K562 (cell line): ENCODE measurements around the gene DENND10. TPM values are rescaled to one million over a fixed set of nuclear protein-coding genes. Genes with fewer than 3 reads are reported as not detected.

Experiments
- BHLHE40 ChIP-seq: IDR thresholded peaks from 2 replicates; pipeline ENCODE4 v1.6.1; 2011; ENCODE audit warnings: low read length, improper control_type of control experiment
- FOSL1 ChIP-seq: fragments of 200-800 bp; sonication (Bioruptor generic); conservative IDR thresholded peaks from 2 replicates; pipeline ENCODE4 v1.6.1; 2016; ENCODE audit warnings: missing genetic modification characterization, missing compliant biosample characterization
- HES1 ChIP-seq: fragments of 450-650 bp; IDR thresholded peaks from 2 replicates; pipeline ENCODE4 v1.6.1; 2016; ENCODE audit warnings: low read depth, mild to moderate bottlenecking, moderate library complexity
- HNRNPUL1 ChIP-seq: fragments of 200-400 bp; formaldehyde crosslinking; IDR thresholded peaks from 2 replicates; pipeline ENCODE4 v1.6.1; 2017; ENCODE audit warnings: low read length
- MXI1 ChIP-seq: IDR thresholded peaks from 2 replicates; pipeline ENCODE4 v1.6.1; 2011; ENCODE audit warnings: low read depth, mild to moderate bottlenecking, improper control_type of control experiment, low read length
- POLR2AphosphoS5 ChIP-seq: IDR thresholded peaks from 2 replicates; pipeline ENCODE4 v1.6.1; 2011; ENCODE audit warnings: mild to moderate bottlenecking, low read depth, low read length, moderate library complexity; ENCODE audit not compliant: control insufficient read depth, insufficient read depth
- STAG1 ChIP-seq: sonication (generic); formaldehyde crosslinking; IDR thresholded peaks from 2 replicates; pipeline ENCODE4 v1.5.0; 2020; ENCODE audit warnings: missing genetic modification reagents, borderline replicate concordance
- YY1 ChIP-seq, 3 experiments: IDR thresholded peaks; 2 replicates each; pipeline ENCODE4 v1.6.1; 2011; ENCODE audit warnings: low read length in 2 of 3, mild to moderate bottlenecking in 2 of 3, moderate library complexity in 2 of 3, borderline replicate concordance in 1 of 3, control low read depth in 1 of 3, low read depth in 1 of 3; ENCODE audit not compliant: insufficient read depth in 3 of 3, insufficient replicate concordance in 2 of 3, control insufficient read depth in 1 of 3, insufficient read length in 1 of 3; ENCODE audit errors: extremely low read depth in 1 of 3
- ZBTB43 ChIP-seq: sonication (generic); formaldehyde crosslinking; IDR thresholded peaks from 2 replicates; pipeline ENCODE4 v1.8.0; 2023; ENCODE audit warnings: mild to moderate bottlenecking, missing genetic modification reagents
- ZFP36 ChIP-seq: fragments of 150-350 bp; IDR thresholded peaks from 2 replicates; pipeline ENCODE4 v1.6.1; 2018; ENCODE audit warnings: low read length, low read depth; ENCODE audit not compliant: partially characterized antibody
- ZNF197 ChIP-seq: fragments of 200-800 bp; sonication (Bioruptor generic); IDR thresholded peaks from 2 replicates; pipeline ENCODE4 v1.6.1; 2016; ENCODE audit warnings: low read depth, missing genetic modification characterization, missing compliant biosample characterization
- polyA plus RNA-seq, 8 experiments: library from polyadenylated mRNA; depleted of rRNA in 4 of 8; stranded (reverse) in 5 of 8; unstranded in 3 of 8; fragments of >200 nt; fragmentation: Nextera tagmentation in 2 of 8; fragmentation: Illumina TruSeq in 1 of 8; extraction: Ambion mirVana in 2 of 8; extraction: Trizol in 1 of 8; gene quantifications; 2 replicates each; pipeline versions ENCODE4 v1.2.1 to v1.2.3, GENCODE V29; 2011 to 2014; ENCODE audit warnings: inconsistent platforms in 1 of 8, missing spikeins in 1 of 8
- total RNA-seq, 7 experiments: library from RNA; depleted of rRNA in 6 of 7; stranded (reverse); fragments of >200 nt in 6 of 7; fragmentation: Illumina TruSeq in 2 of 7; extraction: Trizol in 2 of 7; gene quantifications; 2 replicates each; pipeline versions ENCODE4 v1.2.1 to v1.2.3, GENCODE V29; 2011 to 2021; ENCODE audit warnings: low replicate concordance in 1 of 7
- TF ChIP-seq, protein P1 (sequence below), 2 experiments: fragments of 450-650 bp; formaldehyde crosslinking in 1 of 2; IDR thresholded peaks; 2 replicates each; pipeline versions ENCODE4 v1.4.0 to v1.6.1; 2014 to 2020; ENCODE audit warnings: mild to moderate bottlenecking in 2 of 2, borderline replicate concordance in 1 of 2, low read depth in 1 of 2
- TF ChIP-seq, protein P2 (sequence below): fragments of 250-450 bp; sonication (Bioruptor Pico); IDR thresholded peaks from 2 replicates; pipeline ENCODE4 v1.5.0; 2021; ENCODE audit warnings: mild to moderate bottlenecking, borderline replicate concordance

The DENND10 gene
- total and polyA plus RNA-seq, 9 of the 15 experiments (the other 6 are each of a cell fraction or from before 2014, with no cell fraction given): 9.4 to 20.0 (median 12.5) TPM

DNA sequence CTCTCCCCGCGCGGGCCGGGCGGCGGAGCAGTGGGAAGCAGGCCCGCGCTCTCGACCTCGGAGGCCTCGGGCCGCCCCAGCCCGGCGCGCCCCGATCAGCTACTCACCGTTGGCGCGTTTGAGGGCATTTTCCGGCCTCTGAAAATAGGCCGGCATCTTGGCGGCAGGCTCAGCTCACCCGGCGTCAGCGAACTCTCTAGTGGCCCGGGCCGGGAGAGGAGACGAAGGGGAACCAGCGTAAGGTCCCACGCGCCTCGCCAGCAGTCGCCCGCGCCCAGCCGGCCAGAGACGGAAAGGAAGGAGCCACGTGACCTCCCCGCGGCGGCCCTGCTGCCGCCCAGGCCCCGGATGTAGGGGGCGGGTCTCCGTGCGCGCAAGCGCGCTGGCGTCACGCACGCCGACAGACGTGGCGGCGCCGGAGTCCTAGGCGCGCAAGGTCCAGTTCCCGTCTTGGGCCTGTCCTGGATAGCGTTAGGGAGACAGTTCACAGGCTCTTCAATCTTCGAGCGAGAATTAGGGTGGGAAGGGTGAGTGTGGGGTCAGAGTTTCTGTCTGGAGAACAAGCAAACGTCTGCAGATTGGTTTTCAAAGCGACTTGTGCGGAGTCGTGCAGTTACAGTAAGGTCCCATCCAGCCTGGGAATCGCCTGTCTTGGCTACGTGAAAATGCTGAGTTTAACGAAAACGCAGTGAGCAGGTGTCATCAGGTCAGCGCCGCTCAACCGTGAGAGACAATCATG lies 23.2 kb upstream of the DENND10 start, which contains the start of gene EIF3A (continued):
- TF ChIP-seq, protein P1, sequence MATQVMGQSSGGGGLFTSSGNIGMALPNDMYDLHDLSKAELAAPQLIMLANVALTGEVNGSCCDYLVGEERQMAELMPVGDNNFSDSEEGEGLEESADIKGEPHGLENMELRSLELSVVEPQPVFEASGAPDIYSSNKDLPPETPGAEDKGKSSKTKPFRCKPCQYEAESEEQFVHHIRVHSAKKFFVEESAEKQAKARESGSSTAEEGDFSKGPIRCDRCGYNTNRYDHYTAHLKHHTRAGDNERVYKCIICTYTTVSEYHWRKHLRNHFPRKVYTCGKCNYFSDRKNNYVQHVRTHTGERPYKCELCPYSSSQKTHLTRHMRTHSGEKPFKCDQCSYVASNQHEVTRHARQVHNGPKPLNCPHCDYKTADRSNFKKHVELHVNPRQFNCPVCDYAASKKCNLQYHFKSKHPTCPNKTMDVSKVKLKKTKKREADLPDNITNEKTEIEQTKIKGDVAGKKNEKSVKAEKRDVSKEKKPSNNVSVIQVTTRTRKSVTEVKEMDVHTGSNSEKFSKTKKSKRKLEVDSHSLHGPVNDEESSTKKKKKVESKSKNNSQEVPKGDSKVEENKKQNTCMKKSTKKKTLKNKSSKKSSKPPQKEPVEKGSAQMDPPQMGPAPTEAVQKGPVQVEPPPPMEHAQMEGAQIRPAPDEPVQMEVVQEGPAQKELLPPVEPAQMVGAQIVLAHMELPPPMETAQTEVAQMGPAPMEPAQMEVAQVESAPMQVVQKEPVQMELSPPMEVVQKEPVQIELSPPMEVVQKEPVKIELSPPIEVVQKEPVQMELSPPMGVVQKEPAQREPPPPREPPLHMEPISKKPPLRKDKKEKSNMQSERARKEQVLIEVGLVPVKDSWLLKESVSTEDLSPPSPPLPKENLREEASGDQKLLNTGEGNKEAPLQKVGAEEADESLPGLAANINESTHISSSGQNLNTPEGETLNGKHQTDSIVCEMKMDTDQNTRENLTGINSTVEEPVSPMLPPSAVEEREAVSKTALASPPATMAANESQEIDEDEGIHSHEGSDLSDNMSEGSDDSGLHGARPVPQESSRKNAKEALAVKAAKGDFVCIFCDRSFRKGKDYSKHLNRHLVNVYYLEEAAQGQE (IDR thresholded peaks at IDR 0.05; ENCODE audit: borderline replicate concordance): peak; percentile 58
- TF ChIP-seq, protein P1 (CRISPR knock-in tag; IDR thresholded peaks at IDR 0.05; ENCODE audit: low read depth): no peak
- TF ChIP-seq BHLHE40 (peak; percentile 76), HES1 (no peak), YY1 (IDR thresholded peaks at IDR 0.05; ENCODE audit: borderline replicate concordance in 1 of 3, control insufficient read depth in 1 of 3, extremely low read depth in 1 of 3, insufficient read depth in 3 of 3, insufficient read length in 1 of 3, insufficient replicate concordance in 2 of 3, low read depth in 1 of 3, low read length in 2 of 3) (peak in 2 of 3 experiments; percentile 73 to 83), ZNF197 (CRISPR knock-in tag) (no peak), STAG1 (CRISPR knock-in tag) (no peak), MXI1 (no peak), POLR2AphosphoS5 (peak; percentile 84; the same call in 1 of the 2 replicates), HNRNPUL1 (no peak), ZBTB43 (CRISPR knock-in tag) (no peak), FOSL1 (no peak), ZFP36 (no peak)
- TF ChIP-seq, protein P2, sequence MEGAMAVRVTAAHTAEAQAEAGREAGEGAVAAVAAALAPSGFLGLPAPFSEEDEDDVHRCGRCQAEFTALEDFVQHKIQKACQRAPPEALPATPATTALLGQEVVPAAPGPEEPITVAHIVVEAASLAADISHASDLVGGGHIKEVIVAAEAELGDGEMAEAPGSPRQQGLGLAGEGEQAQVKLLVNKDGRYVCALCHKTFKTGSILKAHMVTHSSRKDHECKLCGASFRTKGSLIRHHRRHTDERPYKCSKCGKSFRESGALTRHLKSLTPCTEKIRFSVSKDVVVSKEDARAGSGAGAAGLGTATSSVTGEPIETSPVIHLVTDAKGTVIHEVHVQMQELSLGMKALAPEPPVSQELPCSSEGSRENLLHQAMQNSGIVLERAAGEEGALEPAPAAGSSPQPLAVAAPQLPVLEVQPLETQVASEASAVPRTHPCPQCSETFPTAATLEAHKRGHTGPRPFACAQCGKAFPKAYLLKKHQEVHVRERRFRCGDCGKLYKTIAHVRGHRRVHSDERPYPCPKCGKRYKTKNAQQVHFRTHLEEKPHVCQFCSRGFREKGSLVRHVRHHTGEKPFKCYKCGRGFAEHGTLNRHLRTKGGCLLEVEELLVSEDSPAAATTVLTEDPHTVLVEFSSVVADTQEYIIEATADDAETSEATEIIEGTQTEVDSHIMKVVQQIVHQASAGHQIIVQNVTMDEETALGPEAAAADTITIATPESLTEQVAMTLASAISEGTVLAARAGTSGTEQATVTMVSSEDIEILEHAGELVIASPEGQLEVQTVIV (CRISPR knock-in tag): no peak
